ENCODE data around the gene EED. TPM values are rescaled to one million over a fixed set of nuclear protein-coding genes. Genes with fewer than 3 reads are reported as not detected.

EED gene
- polyA plus RNA-seq, 1 experiment, result 5.7 TPM

GRCh38 chr11:86257446-86257845, 12.9 kb downstream of the EED start:
- ChIA-PET POLR2A (no interaction called here), CTCF (interaction anchor here (0.6 to 1.0 kb wide), 2 partner anchors 17 to 39 kb away, joined by 3 read pairs; no protein-coding TSS in a partner anchor)
- no peak for DNase-seq (ENCODE audit: low read depth)
- no peak overlapping the region for H3K4me3 ChIP-seq (ENCODE audit: low read depth, low read length)
- TF ChIP-seq CTCF (IDR thresholded peaks at IDR 0.05; ENCODE audit: insufficient read depth, low read depth, low read length), result no peak
- no peaks in the 10 kb centered on the region for H3K27me3 ChIP-seq (ENCODE audit: control insufficient read depth, insufficient read depth, low read length)
- peaks cover 4% of the 10 kb centered on the region; the same call in 1 of the 2 replicates for H3K36me3 ChIP-seq (ENCODE audit: control insufficient read depth, insufficient read depth, low read length)

GRCh38 chr11:86259730-86260129, 15.2 kb downstream of the EED start:
- peaks cover 4% of the 10 kb centered on the region; the same call in 1 of the 2 replicates for H3K36me3 ChIP-seq (ENCODE audit: control insufficient read depth, insufficient read depth, low read length)
- no peak for DNase-seq (ENCODE audit: low read depth)
- H3K27me3 ChIP-seq (ENCODE audit: control insufficient read depth, insufficient read depth, low read length), result no peaks in the 10 kb centered on the region
- TF ChIP-seq CTCF (IDR thresholded peaks at IDR 0.05; ENCODE audit: insufficient read depth, low read depth, low read length), result no peak
- CTCF ChIA-PET, result interaction anchor here (0.7 to 2.1 kb wide), 2 partner anchors 11 to 42 kb away, joined by 3 to 5 read pairs; no protein-coding TSS in a partner anchor
- H3K4me3 ChIP-seq (ENCODE audit: low read depth, low read length), result no peak overlapping the region
- POLR2A ChIA-PET, result no interaction called here

GRCh38 chr11:86261328-86261727, 16.8 kb downstream of the EED start:
- POLR2A ChIA-PET, result interaction anchor here (0.6 kb wide), 1 partner anchor 111 kb away, joined by 3 read pairs; no protein-coding TSS in a partner anchor
- no peak for DNase-seq (ENCODE audit: low read depth)
- Histone ChIP-seq H3K4me3 (ENCODE audit: low read depth, low read length) (no peak overlapping the region), H3K36me3 (ENCODE audit: control insufficient read depth, insufficient read depth, low read length) (peaks cover 4% of the 10 kb centered on the region; the same call in 1 of the 2 replicates), H3K27me3 (ENCODE audit: control insufficient read depth, insufficient read depth, low read length) (no peaks in the 10 kb centered on the region)
- no peak for TF ChIP-seq CTCF (IDR thresholded peaks at IDR 0.05; ENCODE audit: insufficient read depth, low read depth, low read length)
- CTCF ChIA-PET, result interaction anchor here (1.4 to 2.1 kb wide), 2 partner anchors 9 to 10 kb away, joined by 5 to 6 read pairs; no protein-coding TSS in a partner anchor

GRCh38 chr11:86262387-86262786, 17.8 kb downstream of the EED start:
- POLR2A ChIA-PET, result interaction anchor here (0.6 kb wide), 1 partner anchor 614 kb away, joined by 7 read pairs; the partner anchor contains the start of gene TMEM126A
- Histone ChIP-seq H3K36me3 (ENCODE audit: control insufficient read depth, insufficient read depth, low read length) (peaks cover 4% of the 10 kb centered on the region; the same call in 1 of the 2 replicates), H3K27me3 (ENCODE audit: control insufficient read depth, insufficient read depth, low read length) (no peaks in the 10 kb centered on the region), H3K4me3 (ENCODE audit: low read depth, low read length) (no peak overlapping the region)
- CTCF ChIA-PET, result interaction anchor here (1.4 kb wide), 1 partner anchor 10 kb away, joined by 6 read pairs; no protein-coding TSS in a partner anchor
- no peak for TF ChIP-seq CTCF (IDR thresholded peaks at IDR 0.05; ENCODE audit: insufficient read depth, low read depth, low read length)
- DNase-seq (ENCODE audit: low read depth), result no peak

GRCh38 chr11:86264649-86265048, 20.1 kb downstream of the EED start:
- no peak for DNase-seq (ENCODE audit: low read depth)
- Histone ChIP-seq H3K27me3 (ENCODE audit: control insufficient read depth, insufficient read depth, low read length) (no peaks in the 10 kb centered on the region), H3K36me3 (ENCODE audit: control insufficient read depth, insufficient read depth, low read length) (peaks cover 4% of the 10 kb centered on the region; the same call in 1 of the 2 replicates), H3K4me3 (ENCODE audit: low read depth, low read length) (no peak overlapping the region)
- POLR2A ChIA-PET, result no interaction called here
- TF ChIP-seq CTCF (IDR thresholded peaks at IDR 0.05; ENCODE audit: insufficient read depth, low read depth, low read length), result no peak
- CTCF ChIA-PET, result interaction anchor here (1.0 kb wide), 1 partner anchor 29 kb away, joined by 4 read pairs; no protein-coding TSS in a partner anchor

Data from BJ (cell line).